GM10266 (cell line): ENCODE data around the gene IRX4.

Source experiments
- DNase-seq: peaks from one replicate; pipeline ENCODE4 v3.0.0; 2012; ENCODE audit errors: extremely low spot score
- TF ChIP-seq, protein P1 (sequence below): IDR thresholded peaks from 2 replicates; pipeline ENCODE4 v1.5.1; 2012; ENCODE audit warnings: mild to moderate bottlenecking, low read depth; ENCODE audit not compliant: control insufficient read depth, insufficient read depth; ENCODE audit errors: missing control alignments

The IRX4 gene

DNA sequence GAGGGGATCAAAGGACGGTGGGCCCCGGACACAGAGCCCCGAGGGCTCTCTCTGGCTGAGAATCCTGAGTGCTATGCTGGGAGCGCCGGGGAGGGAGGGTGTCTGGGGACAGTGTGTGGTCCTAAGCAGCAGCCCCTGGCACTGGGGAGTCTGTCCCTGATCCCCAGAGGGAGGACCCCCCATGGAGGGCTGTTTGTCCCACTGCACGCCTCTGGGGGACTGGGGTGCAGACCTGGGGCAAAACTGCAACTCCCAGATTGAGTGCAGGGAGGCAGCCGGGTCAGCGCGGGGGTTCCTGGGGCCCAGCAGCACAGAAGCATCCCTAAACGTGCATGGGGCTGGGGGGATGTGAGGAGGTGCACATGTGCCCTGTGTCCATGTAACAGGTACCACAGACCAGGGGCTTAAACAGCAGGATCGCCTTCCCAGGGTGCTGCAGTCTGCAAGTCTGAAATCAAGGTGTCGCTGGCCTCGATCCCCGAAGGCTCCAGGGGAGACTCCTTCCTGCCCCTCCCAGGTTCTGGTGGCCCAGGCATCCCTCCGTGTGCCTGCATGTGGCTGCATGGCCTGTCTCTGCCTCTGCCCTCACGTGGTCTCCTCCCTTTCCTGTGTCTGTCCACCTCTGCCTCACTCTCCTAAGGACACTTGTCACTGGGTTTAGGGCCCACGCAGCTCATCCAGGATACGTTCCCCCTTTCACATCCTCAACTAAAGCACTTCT, 35.9 kb upstream of the IRX4 start:
- TF ChIP-seq, protein P1, sequence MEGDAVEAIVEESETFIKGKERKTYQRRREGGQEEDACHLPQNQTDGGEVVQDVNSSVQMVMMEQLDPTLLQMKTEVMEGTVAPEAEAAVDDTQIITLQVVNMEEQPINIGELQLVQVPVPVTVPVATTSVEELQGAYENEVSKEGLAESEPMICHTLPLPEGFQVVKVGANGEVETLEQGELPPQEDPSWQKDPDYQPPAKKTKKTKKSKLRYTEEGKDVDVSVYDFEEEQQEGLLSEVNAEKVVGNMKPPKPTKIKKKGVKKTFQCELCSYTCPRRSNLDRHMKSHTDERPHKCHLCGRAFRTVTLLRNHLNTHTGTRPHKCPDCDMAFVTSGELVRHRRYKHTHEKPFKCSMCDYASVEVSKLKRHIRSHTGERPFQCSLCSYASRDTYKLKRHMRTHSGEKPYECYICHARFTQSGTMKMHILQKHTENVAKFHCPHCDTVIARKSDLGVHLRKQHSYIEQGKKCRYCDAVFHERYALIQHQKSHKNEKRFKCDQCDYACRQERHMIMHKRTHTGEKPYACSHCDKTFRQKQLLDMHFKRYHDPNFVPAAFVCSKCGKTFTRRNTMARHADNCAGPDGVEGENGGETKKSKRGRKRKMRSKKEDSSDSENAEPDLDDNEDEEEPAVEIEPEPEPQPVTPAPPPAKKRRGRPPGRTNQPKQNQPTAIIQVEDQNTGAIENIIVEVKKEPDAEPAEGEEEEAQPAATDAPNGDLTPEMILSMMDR, result no peak
- no peak for DNase-seq

DNA sequence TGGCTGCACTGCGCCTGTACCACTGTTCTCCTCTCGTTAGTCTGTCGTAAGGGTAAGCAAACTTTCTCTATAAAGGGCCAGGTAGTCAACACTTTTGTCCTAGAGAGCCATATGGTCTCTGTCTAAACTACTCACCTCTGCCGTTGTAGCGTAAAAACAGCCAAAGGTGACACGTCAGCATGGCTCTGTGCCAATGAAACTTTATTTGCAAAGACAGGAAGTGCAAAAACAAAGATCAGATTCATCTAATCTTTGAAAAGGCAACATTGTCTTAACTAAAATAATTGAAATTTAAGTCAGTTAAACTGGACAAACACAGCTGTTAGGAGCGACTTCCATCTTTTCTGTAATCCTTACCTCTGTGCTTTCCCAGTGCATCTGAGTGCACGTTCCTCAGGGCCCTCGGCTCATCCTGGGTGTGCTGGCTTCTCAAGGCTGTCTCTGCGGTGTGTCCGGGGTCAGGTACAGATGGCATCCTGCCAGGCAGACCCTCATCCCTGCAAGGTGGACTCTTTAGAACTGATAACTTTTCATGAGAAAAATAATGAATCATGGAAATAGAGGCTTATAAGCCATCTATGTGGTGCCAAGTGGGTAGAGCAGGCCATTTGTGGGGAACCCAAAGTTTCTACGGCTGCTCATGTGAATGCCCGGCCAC, 35.2 kb upstream of the IRX4 start:
- TF ChIP-seq, protein P1, result no peak
- DNase-seq, result no peak

DNA sequence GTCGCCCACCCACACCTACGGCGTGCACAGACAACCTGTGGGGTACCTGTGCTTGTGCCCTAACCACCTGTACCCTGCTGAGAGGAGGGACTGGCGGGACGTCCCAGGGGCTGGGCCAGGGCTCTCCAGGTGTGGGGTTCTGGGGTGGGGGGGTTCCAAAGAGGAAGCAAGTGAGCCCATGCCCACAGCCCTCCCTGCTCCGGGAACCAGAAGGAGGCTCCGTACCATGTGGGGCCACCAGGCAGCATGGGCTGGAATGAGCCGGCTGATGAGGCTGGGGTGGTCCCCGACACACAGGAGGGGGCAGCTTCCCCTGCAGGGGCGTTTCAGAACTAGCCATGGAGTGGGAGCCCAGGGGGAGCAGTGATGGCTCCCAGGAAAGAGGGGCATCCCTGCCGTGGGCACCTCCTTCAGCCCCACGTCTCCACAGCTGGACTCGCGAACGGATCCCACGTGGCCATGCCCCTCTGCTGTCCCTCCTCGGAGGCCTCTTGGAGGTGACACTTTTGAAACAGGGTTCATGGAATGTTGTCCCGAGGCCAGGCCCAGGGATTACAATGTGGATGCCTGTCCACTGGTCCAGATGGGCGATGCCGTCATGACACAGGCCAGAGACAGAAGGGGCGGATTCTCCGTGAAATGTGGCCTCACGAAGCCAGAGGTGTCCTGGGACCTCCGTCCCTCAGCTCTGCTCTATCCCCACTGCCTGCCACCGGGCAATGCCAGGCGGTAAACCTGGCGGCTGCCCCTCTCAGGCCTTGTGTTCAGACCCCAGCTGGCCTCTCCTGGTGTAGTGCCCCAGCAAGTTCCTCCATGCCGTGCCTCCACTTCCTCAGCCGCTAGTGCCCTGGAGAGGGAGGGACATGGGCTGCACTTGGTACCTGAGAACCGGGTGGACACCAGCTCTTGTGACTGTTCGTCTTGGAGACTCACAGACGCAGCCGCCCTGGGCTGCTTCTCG, 33.6 kb upstream of the IRX4 start:
- TF ChIP-seq, protein P1, result no peak
- DNase-seq, result no peak

DNA sequence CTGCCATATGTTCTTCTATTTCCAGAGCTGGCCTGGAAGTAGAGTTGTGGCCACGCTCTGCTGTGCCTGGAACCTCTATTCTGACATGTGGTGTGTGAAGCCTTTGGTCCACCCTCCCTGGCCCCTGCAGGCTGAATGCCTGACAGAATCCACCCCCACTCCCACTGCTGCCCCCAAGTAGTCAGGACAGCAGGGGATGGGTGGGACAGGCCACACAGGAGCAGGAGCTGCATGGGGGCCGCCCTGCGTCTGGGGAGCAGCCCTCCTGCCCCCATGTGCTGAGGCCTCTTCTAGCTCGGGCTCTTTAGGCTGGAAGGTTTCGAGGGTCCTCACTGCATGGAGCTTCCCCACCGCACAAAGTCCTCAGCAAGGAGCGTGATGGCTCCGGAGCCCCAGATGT, 32.6 kb upstream of the IRX4 start:
- no peak for DNase-seq
- TF ChIP-seq, protein P1, result no peak

DNA sequence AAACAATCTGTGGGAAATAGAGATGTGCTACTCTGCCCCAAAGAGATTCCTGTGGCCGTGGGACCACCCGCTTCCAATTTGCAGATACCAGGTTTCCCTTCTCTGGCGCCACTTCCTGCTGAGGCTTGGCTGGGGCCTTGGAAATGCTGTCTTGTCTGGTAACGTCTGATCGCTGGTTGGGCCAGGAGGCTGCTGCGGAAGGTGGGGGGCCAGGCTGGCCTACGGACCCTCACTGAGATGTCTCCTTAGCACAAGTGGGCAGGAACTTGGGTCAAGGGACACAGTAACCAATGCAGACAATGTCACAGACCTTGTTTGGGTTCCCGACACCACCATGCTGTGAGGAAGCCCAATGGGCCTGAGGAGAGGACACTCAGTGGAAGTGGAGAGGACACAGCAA, 31.7 kb upstream of the IRX4 start:
- no peak for DNase-seq
- TF ChIP-seq, protein P1, result no peak

DNA sequence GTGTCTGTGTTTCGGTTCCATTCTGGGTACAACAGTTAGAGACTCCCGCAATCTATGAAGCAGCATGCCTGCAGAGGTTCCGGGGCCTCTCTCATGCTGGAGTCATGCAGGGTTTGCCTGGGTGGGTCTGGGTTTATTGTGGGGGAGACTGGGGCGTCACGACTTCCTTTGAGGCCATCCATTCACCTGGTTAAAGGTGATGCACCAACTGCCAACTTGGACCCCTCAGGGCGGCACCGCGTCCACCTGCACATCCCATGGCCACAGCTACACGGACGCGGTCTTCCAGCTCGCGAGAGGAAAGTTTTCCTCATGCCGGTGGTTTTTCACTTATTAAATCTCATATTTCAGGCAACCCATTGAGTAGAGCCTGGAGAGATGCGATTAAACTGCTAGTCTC, 30.9 kb upstream of the IRX4 start:
- DNase-seq, result no peak
- TF ChIP-seq, protein P1, result no peak
